GM19395 (cell line): ENCODE data around the gene HYPK.
"Not testable (repeated sequence)": the region's sequence is repeated elsewhere in the genome, so short reads cannot be mapped to it uniquely, and the experiment has no call there.

Source experiments
- ATAC-seq: cut with Tn5 transposase; IDR thresholded peaks from one replicate; pipeline ENCODE4 v1.9.1; 2021; ENCODE audit warnings: mild to moderate bottlenecking, moderate library complexity; ENCODE audit not compliant: unreplicated experiment

HYPK gene

GRCh38 chr15:43832485-43832884, 32.1 kb downstream of the HYPK start:
- ATAC-seq: not testable (repeated sequence)

GRCh38 chr15:43845421-43845820, 45.0 kb downstream of the HYPK start:
- ATAC-seq: no peak

GRCh38 chr15:43851251-43851650, 50.9 kb downstream of the HYPK start:
- ATAC-seq: no peak

GRCh38 chr15:43852607-43853006, 52.2 kb downstream of the HYPK start:
- ATAC-seq: no peak
